ENCODE measurements around the gene ZNF441. TPM values are rescaled to one million over a fixed set of nuclear protein-coding genes. Genes with fewer than 3 reads are reported as not detected.

Gene ZNF441
- total RNA-seq, 4 donors from 2014 or later = 2.6 to 12.8 (median 4.6) TPM

GRCh38 chr19:11780431-11781020 lies 13.7 kb downstream of the ZNF441 start:
- ATAC-seq (ENCODE audit: low FRiP score) = no peak
- no peak for TF ChIP-seq CTCF (IDR thresholded peaks at IDR 0.05)

GRCh38 chr19:11781295-11782057 lies 14.7 kb downstream of the ZNF441 start:
- no peak for TF ChIP-seq CTCF (IDR thresholded peaks at IDR 0.05)
- DNase-seq (ENCODE audit: low spot score) (no peak), ATAC-seq (ENCODE audit: low FRiP score) (no peak)

More at GRCh38 chr19:11780431-11781020, 13.7 kb downstream of the ZNF441 start:
- no peak for DNase-seq (ENCODE audit: low spot score)

GRCh38 chr19:11783767-11784166 lies 17.0 kb downstream of the ZNF441 start:
- ATAC-seq (ENCODE audit: low FRiP score) (no peak), DNase-seq (ENCODE audit: low spot score) (no peak)
- TF ChIP-seq CTCF (IDR thresholded peaks at IDR 0.05) = no peak

GRCh38 chr19:11784356-11784755 lies 17.6 kb downstream of the ZNF441 start:
- TF ChIP-seq CTCF (IDR thresholded peaks at IDR 0.05) = no peak
- ATAC-seq (ENCODE audit: low FRiP score) = no peak

GRCh38 chr19:11787536-11787935 lies 20.7 kb downstream of the ZNF441 start:
- ATAC-seq (ENCODE audit: low FRiP score) (no peak), DNase-seq (ENCODE audit: low spot score) (no peak)
- TF ChIP-seq CTCF (IDR thresholded peaks at IDR 0.05) = no peak

More at GRCh38 chr19:11784356-11784755, 17.6 kb downstream of the ZNF441 start:
- no peak for DNase-seq (ENCODE audit: low spot score)

- TF ChIP-seq CTCF (IDR thresholded peaks at IDR 0.05) = no peak
- DNase-seq (ENCODE audit: low spot score) = no peak
- ATAC-seq (ENCODE audit: low FRiP score) = no peak
Measured at GRCh38 chr19:11792942-11793341, 26.1 kb downstream of the ZNF441 start.

- peak in 1 of 3 donors; percentile 67 for TF ChIP-seq CTCF (IDR thresholded peaks at IDR 0.05)
- DNase-seq (ENCODE audit: low spot score) = peak; percentile 50
- ATAC-seq (ENCODE audit: low FRiP score) = peak; percentile 79
Measured at GRCh38 chr19:11797491-11797890, 30.7 kb downstream of the ZNF441 start.
